ENCODE measurements around the gene ARMC9. TPM values are rescaled to one million over a fixed set of nuclear protein-coding genes. Genes with fewer than 3 reads are reported as not detected.
A peak's percentile ranks its signal among the peaks of the same experiment; 100 is the strongest.

Gene ARMC9
- total RNA-seq, 1 experiment from 2014 or later, result 23.4 TPM

- no peaks in the 10 kb centered on the region for H4K20me1 ChIP-seq (ENCODE audit: low read length)
- H2AFZ ChIP-seq (ENCODE audit: low read length), result no peak overlapping the region
- TF ChIP-seq EZH2 (IDR thresholded peaks at IDR 0.05; ENCODE audit: low read length, unreplicated experiment) (no peak), CTCF (conservative IDR thresholded peaks at IDR 0.05; ENCODE audit: low read depth, low read length) (no peak), EZH2phosphoT487 (IDR thresholded peaks at IDR 0.05; ENCODE audit: borderline replicate concordance, low read length) (no peak)
- H3K4me3 ChIP-seq (ENCODE audit: low read length), result no peak overlapping the region
- 0 out of 2 replicates have a peak overlapping the region, but pooled peaks have one; percentile 2 for H3K4me2 ChIP-seq (ENCODE audit: low read length)
- H3K4me1 ChIP-seq (ENCODE audit: insufficient read depth, low read length), result peaks cover 14% of the 10 kb centered on the region
- DNase-seq (peak; percentile 30), ATAC-seq (peak; percentile 35)
- CTCF ChIA-PET, result no interaction called here
- no peaks in the 10 kb centered on the region for H3K36me3 ChIP-seq (ENCODE audit: low read depth, low read length)
- POLR2A ChIA-PET (ENCODE audit: unreplicated experiment), result no interaction called here
- no peaks in the 10 kb centered on the region for H3K79me2 ChIP-seq (ENCODE audit: low read length)
- H3K9ac ChIP-seq (ENCODE audit: low read length), result no peak overlapping the region; the same call in 1 of the 2 replicates
- intact Hi-C loops (cut with micrococcal nuclease), result no loop called here
- no peaks in the 10 kb centered on the region for H3K27me3 ChIP-seq (ENCODE audit: low read length)
- no peaks in the 10 kb centered on the region for H3F3A ChIP-seq (ENCODE audit: low read length, unreplicated experiment)
- no peaks in the 10 kb centered on the region for H3K9me3 ChIP-seq (ENCODE audit: low read length)
- no peak overlapping the region for H3K27ac ChIP-seq (ENCODE audit: low read length)
- no peaks in the 10 kb centered on the region for H3K9me2 ChIP-seq (replicated peaks; ENCODE audit: low read length)
- BruUV-seq (replicated peaks), result no TSS peak
Observed at GRCh38 chr2:231332872-231333500, 134.6 kb downstream of the ARMC9 start.

- Histone ChIP-seq H3K4me3 (ENCODE audit: low read length) (no peak overlapping the region), H3K79me2 (ENCODE audit: low read length) (no peaks in the 10 kb centered on the region), H3K9me3 (ENCODE audit: low read length) (no peaks in the 10 kb centered on the region), H3K27ac (ENCODE audit: low read length) (no peak overlapping the region), H3K27me3 (ENCODE audit: low read length) (no peaks in the 10 kb centered on the region), H3K4me2 (ENCODE audit: low read length) (no peak overlapping the region), H3K36me3 (ENCODE audit: low read depth, low read length) (no peaks in the 10 kb centered on the region), H3F3A (ENCODE audit: low read length, unreplicated experiment) (no peaks in the 10 kb centered on the region), H2AFZ (ENCODE audit: low read length) (no peak overlapping the region), H3K9ac (ENCODE audit: low read length) (no peak overlapping the region), H3K9me2 (replicated peaks; ENCODE audit: low read length) (no peaks in the 10 kb centered on the region), H3K4me1 (ENCODE audit: insufficient read depth, low read length) (peaks cover 14% of the 10 kb centered on the region), H4K20me1 (ENCODE audit: low read length) (no peaks in the 10 kb centered on the region)
- DNase-seq (no peak), ATAC-seq (no peak)
- TF ChIP-seq CTCF (conservative IDR thresholded peaks at IDR 0.05; ENCODE audit: low read depth, low read length), result no peak
- POLR2A ChIA-PET (ENCODE audit: unreplicated experiment), result no interaction called here
- CTCF ChIA-PET, result no interaction called here
- intact Hi-C loops (cut with micrococcal nuclease), result no loop called here
- BruUV-seq (replicated peaks), result no TSS peak
Observed at GRCh38 chr2:231334179-231334930, 135.9 kb downstream of the ARMC9 start.

- H3K36me3 ChIP-seq (ENCODE audit: low read depth, low read length), result no peaks in the 10 kb centered on the region
- no peaks in the 10 kb centered on the region for H4K20me1 ChIP-seq (ENCODE audit: low read length)
- H3K4me3 ChIP-seq (ENCODE audit: low read length), result no peak overlapping the region
- H3K4me1 ChIP-seq (ENCODE audit: insufficient read depth, low read length), result peaks cover 14% of the 10 kb centered on the region
- H3F3A ChIP-seq (ENCODE audit: low read length, unreplicated experiment), result no peaks in the 10 kb centered on the region
- no peak overlapping the region for H2AFZ ChIP-seq (ENCODE audit: low read length)
- H3K9me3 ChIP-seq (ENCODE audit: low read length), result no peaks in the 10 kb centered on the region
- H3K79me2 ChIP-seq (ENCODE audit: low read length), result no peaks in the 10 kb centered on the region
- DNase-seq, result no peak
- no peak for TF ChIP-seq EZH2phosphoT487 (IDR thresholded peaks at IDR 0.05; ENCODE audit: borderline replicate concordance, low read length)
- no peak for TF ChIP-seq CTCF (conservative IDR thresholded peaks at IDR 0.05; ENCODE audit: low read depth, low read length)
- TF ChIP-seq EZH2 (IDR thresholded peaks at IDR 0.05; ENCODE audit: low read length, unreplicated experiment), result no peak
- no peak overlapping the region for H3K27ac ChIP-seq (ENCODE audit: low read length)
- ATAC-seq, result no peak
- no peak overlapping the region for H3K9ac ChIP-seq (ENCODE audit: low read length)
- POLR2A ChIA-PET (ENCODE audit: unreplicated experiment), result no interaction called here
- no TSS peak for BruUV-seq (replicated peaks)
- CTCF ChIA-PET, result no interaction called here
- H3K4me2 ChIP-seq (ENCODE audit: low read length), result no peak overlapping the region
- no peaks in the 10 kb centered on the region for H3K9me2 ChIP-seq (replicated peaks; ENCODE audit: low read length)
- intact Hi-C loops (cut with micrococcal nuclease), result no loop called here
- no peaks in the 10 kb centered on the region for H3K27me3 ChIP-seq (ENCODE audit: low read length)
Observed at GRCh38 chr2:231334981-231335380, 136.6 kb downstream of the ARMC9 start.

Data from PC-3 (cell line).